B cell (primary cell): ENCODE measurements around the gene KCNG4. TPM values are rescaled to one million over a fixed set of nuclear protein-coding genes. Genes with fewer than 3 reads are reported as not detected.

ENCODE experiments used
- ATAC-seq: fragments of 200-7000 bp; cut with Tn5 transposase; one replicate; pipeline ENCODE4 v1.10.0; 2021; ENCODE audit warnings: low read depth, mild to moderate bottlenecking, moderate number of reproducible peaks, moderate library complexity
- CTCF ChIA-PET: fragments of 350-600 bp; sonication (Branson Sonifier 250); formaldehyde crosslinking; loops from one replicate; lab custom pipeline; 2021; ENCODE audit warnings: antibody characterized with exemption, inconsistent platforms; lab: Charles Lee
- POLR2A ChIA-PET: fragments of 350-600 bp; sonication (Branson Sonifier 250); formaldehyde crosslinking; loops from one replicate; lab custom pipeline; 2021; ENCODE audit warnings: antibody characterized with exemption; lab: Charles Lee
- DNase-seq: peaks from one replicate; pipeline ENCODE4 v3.0.0; 2013
- H2AFZ ChIP-seq: 2 replicates; pipeline ENCODE4 v1.6.1; 2012; ENCODE audit warnings: mild to moderate bottlenecking, low read depth, low read length; ENCODE audit not compliant: insufficient read depth, poor library complexity, severe bottlenecking
- H3K27ac ChIP-seq, 2 donors: 1 replicate in 1 of 2; 2 replicates in 1 of 2; pipeline ENCODE4 v1.5.1; 2012 to 2013; ENCODE audit warnings: low read length in 2 of 2, mild to moderate bottlenecking in 2 of 2, moderate library complexity in 1 of 2
- H3K27me3 ChIP-seq, 4 experiments: fragments of 200-600 bp in 1 of 4; sonication (generic) in 1 of 4; replicated peaks in 1 of 4; 1 replicate in 2 of 4; 2 replicates in 2 of 4; pipeline versions ENCODE4 v1.6.1 to v1.7.0; 2013 to 2016; ENCODE audit warnings: low read length in 3 of 4, mild to moderate bottlenecking in 2 of 4, mixed read lengths in 1 of 4, moderate library complexity in 1 of 4; ENCODE audit not compliant: insufficient read depth in 4 of 4, control insufficient read depth in 3 of 4; ENCODE audit errors: control extremely low read depth in 1 of 4
- H3K36me3 ChIP-seq, 2 experiments: replicated peaks in 1 of 2; 1 replicate in 1 of 2; 2 replicates in 1 of 2; pipeline versions ENCODE4 v1.6.1 to v1.7.1; 2013; ENCODE audit warnings: low read length in 1 of 2; ENCODE audit not compliant: insufficient read depth in 2 of 2, control insufficient read depth in 1 of 2; ENCODE audit errors: control extremely low read depth in 1 of 2, extremely low read depth in 1 of 2
- H3K4me1 ChIP-seq, 2 donors: fragments of 200-600 bp in 1 of 2; sonication (generic) in 1 of 2; 1 replicate in 1 of 2; 2 replicates in 1 of 2; pipeline versions ENCODE4 v1.5.1 to v1.6.1; 2013 to 2017; ENCODE audit warnings: low read length in 2 of 2; ENCODE audit not compliant: control insufficient read depth in 2 of 2, insufficient read depth in 2 of 2
- H3K4me2 ChIP-seq: replicated peaks from 2 replicates; pipeline ENCODE3; 2012; ENCODE audit warnings: mild to moderate bottlenecking, low read depth, low read length; ENCODE audit not compliant: poor library complexity, severe bottlenecking
- H3K4me3 ChIP-seq, 5 experiments: fragments of 200-600 bp in 1 of 5; sonication (generic) in 1 of 5; 1 replicate in 3 of 5; 2 replicates in 2 of 5; pipeline versions ENCODE4 v1.5.1 to v1.7.0; 2011 to 2016; ENCODE audit warnings: low read length in 4 of 5, mild to moderate bottlenecking in 4 of 5, low read depth in 2 of 5, control low read depth in 1 of 5, moderate library complexity in 1 of 5; ENCODE audit not compliant: insufficient read depth in 1 of 5; ENCODE audit errors: control extremely low read depth in 1 of 5, extremely low read depth in 1 of 5
- H3K79me2 ChIP-seq: fragments of 200-600 bp; sonication (generic); one replicate; pipeline ENCODE4 v1.6.0; 2016; ENCODE audit warnings: low read length; ENCODE audit not compliant: control insufficient read depth, insufficient read depth
- H3K9ac ChIP-seq: fragments of 200-600 bp; sonication (generic); 2 replicates; pipeline ENCODE4 v1.6.1; 2017; ENCODE audit warnings: mild to moderate bottlenecking, low read length, moderate library complexity
- H3K9me3 ChIP-seq, 3 donors: one replicate each; pipeline versions ENCODE4 v1.6.1 to v1.7.1; 2013; ENCODE audit warnings: low read length in 2 of 3; ENCODE audit not compliant: control insufficient read depth in 2 of 3, insufficient read depth in 1 of 3; ENCODE audit errors: control extremely low read depth in 1 of 3
- H4K20me1 ChIP-seq: 2 replicates; pipeline ENCODE4 v1.6.0; 2012; ENCODE audit warnings: mild to moderate bottlenecking, low read length; ENCODE audit not compliant: insufficient read depth, control insufficient read depth, poor library complexity, severe bottlenecking
- H3K27ac Mint-ChIP-seq: one replicate; pipeline ENCODE4 v1.8.0; 2021; ENCODE audit warnings: mixed read lengths
- H3K27me3 Mint-ChIP-seq: one replicate; pipeline ENCODE4 v1.8.0; 2021; ENCODE audit warnings: mixed read lengths
- H3K4me1 Mint-ChIP-seq: one replicate; pipeline ENCODE4 v1.8.0; 2021; ENCODE audit warnings: mixed read lengths
- H3K4me3 Mint-ChIP-seq: one replicate; pipeline ENCODE4 v1.8.0; 2021; ENCODE audit warnings: mixed read lengths
- H3K9me3 Mint-ChIP-seq: one replicate; pipeline ENCODE4 v1.8.0; 2022; ENCODE audit warnings: mixed read lengths; ENCODE audit not compliant: insufficient read depth
- EZH2 ChIP-seq: IDR thresholded peaks from 2 replicates; pipeline ENCODE4 v1.6.1; 2012; ENCODE audit warnings: borderline replicate concordance, low read depth, mild to moderate bottlenecking, moderate library complexity, low read length; ENCODE audit not compliant: insufficient read depth, poor library complexity, severe bottlenecking
- WGBS: methylation state at CpG from one replicate; pipeline ENCODE4 v1.1.5; 2013; ENCODE audit warnings: missing lambda C conversion rate; ENCODE audit not compliant: insufficient coverage; 5-methylcytosine and 5-hydroxymethylcytosine counted together
- intact Hi-C: fragments of 100-400 bp; cut with micrococcal nuclease; formaldehyde crosslinking; loops from one replicate; pipeline ENCODE4 v1.10.0; 2022
- polyA plus RNA-seq: library from polyadenylated mRNA; depleted of rRNA; stranded (reverse); fragments of >200 nt; gene quantifications from 2 replicates; pipeline ENCODE4 v1.2.3, GENCODE V29; 2012
- total RNA-seq, 2 donors: library from RNA; stranded (reverse); fragments of 120-200 nt in 1 of 2; gene quantifications; 1 replicate in 1 of 2; 2 replicates in 1 of 2; pipeline versions ENCODE4 v1.2.3 to v1.2.4, GENCODE V29; 2013 to 2022
- TF ChIP-seq, protein P1 (sequence below): fragments of 200-600 bp; IDR thresholded peaks from one replicate; pipeline ENCODE4 v1.8.0; 2022; ENCODE audit warnings: antibody characterized with exemption, mild to moderate bottlenecking

The KCNG4 gene
- total and polyA plus RNA-seq, 2 donors (not counting 1 experiment from before 2014, with no cell fraction given): not detected

DNA sequence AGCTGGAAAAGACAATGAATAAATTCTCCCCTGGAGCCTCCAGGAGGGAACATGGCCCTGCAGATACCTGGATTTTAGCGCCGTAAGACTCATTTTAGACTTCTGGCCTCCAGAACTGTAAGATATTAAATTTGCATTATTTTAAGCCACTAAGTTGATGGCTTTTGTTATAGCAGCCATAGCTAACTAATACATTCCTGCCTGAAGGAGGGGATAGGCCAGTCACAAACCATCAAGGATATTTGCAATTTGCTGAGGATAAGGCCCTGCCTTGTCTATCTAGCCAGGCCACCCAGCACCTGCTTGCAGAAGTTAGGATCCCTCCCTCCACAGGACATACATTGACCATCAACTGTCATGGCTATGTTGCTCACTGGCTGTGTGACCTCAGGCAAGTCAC is 4.9 kb upstream of the KCNG4 start:
- ChIA-PET CTCF (no interaction called here), POLR2A (no interaction called here)
- TF ChIP-seq, protein P1, sequence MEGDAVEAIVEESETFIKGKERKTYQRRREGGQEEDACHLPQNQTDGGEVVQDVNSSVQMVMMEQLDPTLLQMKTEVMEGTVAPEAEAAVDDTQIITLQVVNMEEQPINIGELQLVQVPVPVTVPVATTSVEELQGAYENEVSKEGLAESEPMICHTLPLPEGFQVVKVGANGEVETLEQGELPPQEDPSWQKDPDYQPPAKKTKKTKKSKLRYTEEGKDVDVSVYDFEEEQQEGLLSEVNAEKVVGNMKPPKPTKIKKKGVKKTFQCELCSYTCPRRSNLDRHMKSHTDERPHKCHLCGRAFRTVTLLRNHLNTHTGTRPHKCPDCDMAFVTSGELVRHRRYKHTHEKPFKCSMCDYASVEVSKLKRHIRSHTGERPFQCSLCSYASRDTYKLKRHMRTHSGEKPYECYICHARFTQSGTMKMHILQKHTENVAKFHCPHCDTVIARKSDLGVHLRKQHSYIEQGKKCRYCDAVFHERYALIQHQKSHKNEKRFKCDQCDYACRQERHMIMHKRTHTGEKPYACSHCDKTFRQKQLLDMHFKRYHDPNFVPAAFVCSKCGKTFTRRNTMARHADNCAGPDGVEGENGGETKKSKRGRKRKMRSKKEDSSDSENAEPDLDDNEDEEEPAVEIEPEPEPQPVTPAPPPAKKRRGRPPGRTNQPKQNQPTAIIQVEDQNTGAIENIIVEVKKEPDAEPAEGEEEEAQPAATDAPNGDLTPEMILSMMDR: no peak
- TF ChIP-seq EZH2: no peak
- ATAC-seq: no peak
- WGBS: no CpG with 5 or more reads among the region's 2 CpGs
- intact Hi-C loops: no loop called here
- Histone ChIP-seq H2AFZ (no peak overlapping the region), H3K4me3 (no peak overlapping the region), H3K27me3 (peaks cover 0 to 8% (median 0%) of the 10 kb centered on the region in 4 experiments), H3K9ac (no peak overlapping the region), H4K20me1 (no peaks in the 10 kb centered on the region), H3K79me2 (no peaks in the 10 kb centered on the region), H3K4me2 (no peak overlapping the region), H3K27ac (no peak overlapping the region), H3K4me1 (no peaks in the 10 kb centered on the region), H3K9me3 (no peaks in the 10 kb centered on the region), H3K36me3 (no peaks in the 10 kb centered on the region)
- Mint-ChIP-seq H3K4me1 (no peaks in the 10 kb centered on the region), H3K27ac (no peak overlapping the region), H3K4me3 (no peak overlapping the region), H3K27me3 (peaks cover 21% of the 10 kb centered on the region), H3K9me3 (peaks cover 4% of the 10 kb centered on the region)
- DNase-seq: no peak

DNA sequence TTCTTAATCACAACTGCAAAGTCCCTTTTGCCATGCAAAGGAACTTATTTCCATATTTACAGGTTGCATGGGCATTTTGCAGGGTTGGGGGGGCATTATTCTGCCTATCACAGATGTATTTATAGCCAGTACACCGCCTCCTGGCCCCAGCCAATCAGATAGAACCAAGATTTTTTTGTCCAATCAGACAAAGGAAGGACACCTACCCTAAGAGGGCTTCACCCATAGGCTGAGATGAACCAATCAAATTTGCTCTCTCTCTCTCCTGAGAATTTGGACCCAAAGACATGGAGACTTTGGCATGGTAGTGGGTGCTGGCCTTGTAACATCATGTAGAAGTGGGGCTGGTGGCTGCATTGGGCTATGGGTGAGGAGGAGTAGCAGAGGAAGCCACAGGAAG is 3.9 kb upstream of the KCNG4 start:
- Mint-ChIP-seq H3K4me1 (no peaks in the 10 kb centered on the region), H3K4me3 (no peak overlapping the region), H3K9me3 (peaks cover 4% of the 10 kb centered on the region), H3K27ac (no peak overlapping the region), H3K27me3 (peaks cover 30% of the 10 kb centered on the region)
- ChIA-PET POLR2A (no interaction called here), CTCF (no interaction called here)
- Histone ChIP-seq H3K27ac (no peak overlapping the region), H3K4me1 (no peaks in the 10 kb centered on the region), H3K4me3 (no peak overlapping the region), H3K79me2 (no peaks in the 10 kb centered on the region), H3K9ac (no peak overlapping the region), H3K4me2 (no peak overlapping the region), H2AFZ (no peak overlapping the region), H3K9me3 (no peaks in the 10 kb centered on the region), H4K20me1 (no peaks in the 10 kb centered on the region), H3K36me3 (no peaks in the 10 kb centered on the region), H3K27me3 (peaks cover 0 to 10% (median 0%) of the 10 kb centered on the region in 4 experiments)
- no CpG with 5 or more reads among the region's 1 CpG for WGBS
- ATAC-seq (no peak), DNase-seq (no peak)
- TF ChIP-seq EZH2: no peak
- TF ChIP-seq, protein P1: no peak
- intact Hi-C loops: no loop called here
